Tibial nerve (tissue), 3 donors: ENCODE measurements around the gene BRMS1.

Source experiments
- POLR2A ChIP-seq, 2 donors: fragments of 450-650 bp; IDR thresholded peaks; one replicate each; pipeline ENCODE4 v1.6.1; 2017; ENCODE audit warnings: antibody characterized with exemption in 2 of 2, mild to moderate bottlenecking in 2 of 2, moderate library complexity in 2 of 2
- TF ChIP-seq, protein P1 (sequence below), 5 experiments: fragments of 200-600 bp in 3 of 5; fragments of 450-650 bp in 2 of 5; sonication (generic) in 3 of 5; IDR thresholded peaks; one replicate each; pipeline ENCODE4 v1.5.1; 2016 to 2019; ENCODE audit warnings: antibody characterized with exemption in 5 of 5, mild to moderate bottlenecking in 3 of 5, moderate library complexity in 2 of 5

DNA sequence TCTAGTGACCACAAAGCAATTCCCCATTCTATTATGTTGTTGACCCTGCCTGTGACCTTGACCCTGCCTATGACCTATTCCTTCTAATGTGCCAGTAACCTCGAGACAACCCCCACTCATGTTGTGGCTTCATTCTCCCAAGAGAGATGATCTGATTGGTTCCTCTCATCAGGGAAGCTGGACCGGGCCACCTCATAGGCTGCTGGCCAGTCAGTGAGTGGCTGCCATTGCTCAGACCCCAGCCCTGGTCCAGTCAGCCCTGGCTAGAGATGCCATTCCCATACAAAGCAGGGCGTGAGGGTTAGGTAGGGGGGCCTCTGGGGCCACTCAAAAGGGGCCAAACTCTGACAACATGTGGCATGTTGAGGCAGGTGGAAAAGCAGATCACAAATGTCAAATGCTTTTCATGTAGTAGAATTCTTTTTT lies 14.8 kb upstream of the BRMS1 start:
- TF ChIP-seq, protein P1, sequence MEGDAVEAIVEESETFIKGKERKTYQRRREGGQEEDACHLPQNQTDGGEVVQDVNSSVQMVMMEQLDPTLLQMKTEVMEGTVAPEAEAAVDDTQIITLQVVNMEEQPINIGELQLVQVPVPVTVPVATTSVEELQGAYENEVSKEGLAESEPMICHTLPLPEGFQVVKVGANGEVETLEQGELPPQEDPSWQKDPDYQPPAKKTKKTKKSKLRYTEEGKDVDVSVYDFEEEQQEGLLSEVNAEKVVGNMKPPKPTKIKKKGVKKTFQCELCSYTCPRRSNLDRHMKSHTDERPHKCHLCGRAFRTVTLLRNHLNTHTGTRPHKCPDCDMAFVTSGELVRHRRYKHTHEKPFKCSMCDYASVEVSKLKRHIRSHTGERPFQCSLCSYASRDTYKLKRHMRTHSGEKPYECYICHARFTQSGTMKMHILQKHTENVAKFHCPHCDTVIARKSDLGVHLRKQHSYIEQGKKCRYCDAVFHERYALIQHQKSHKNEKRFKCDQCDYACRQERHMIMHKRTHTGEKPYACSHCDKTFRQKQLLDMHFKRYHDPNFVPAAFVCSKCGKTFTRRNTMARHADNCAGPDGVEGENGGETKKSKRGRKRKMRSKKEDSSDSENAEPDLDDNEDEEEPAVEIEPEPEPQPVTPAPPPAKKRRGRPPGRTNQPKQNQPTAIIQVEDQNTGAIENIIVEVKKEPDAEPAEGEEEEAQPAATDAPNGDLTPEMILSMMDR (IDR thresholded peaks at IDR 0.05), result no peak
- TF ChIP-seq POLR2A (IDR thresholded peaks at IDR 0.05), result no peak
